Fibroblast of lung (primary cell): ENCODE data around the gene EFCAB6. TPM values are rescaled to one million over a fixed set of nuclear protein-coding genes. Genes with fewer than 3 reads are reported as not detected.

ENCODE experiments used
- DNase-seq, 2 donors: peaks; one replicate each; pipeline versions ENCODE4 v3.0.0 to v3.0.0-alpha.2; 2010; ENCODE audit warnings: low read depth in 2 of 2
- H2AFZ ChIP-seq: 2 replicates; pipeline ENCODE4 v1.5.1; 2012; ENCODE audit warnings: low read length, control low read depth, inconsistent platforms
- H3K27ac ChIP-seq: 2 replicates; pipeline ENCODE4 v1.5.1; 2011; ENCODE audit warnings: low read length, control low read depth; ENCODE audit not compliant: insufficient read depth
- H3K27me3 ChIP-seq: 2 replicates; pipeline ENCODE4 v1.5.1; 2011; ENCODE audit warnings: mild to moderate bottlenecking, low read length; ENCODE audit not compliant: control insufficient read depth, insufficient read depth
- H3K36me3 ChIP-seq: 2 replicates; pipeline ENCODE4 v1.5.1; 2011; ENCODE audit warnings: low read length; ENCODE audit not compliant: control insufficient read depth, insufficient read depth
- H3K4me1 ChIP-seq: 2 replicates; pipeline ENCODE4 v1.5.1; 2011; ENCODE audit warnings: low read length; ENCODE audit not compliant: control insufficient read depth, insufficient read depth; ENCODE audit errors: extremely low read depth
- H3K4me2 ChIP-seq: 2 replicates; pipeline ENCODE4 v1.5.1; 2011; ENCODE audit warnings: low read length, control low read depth; ENCODE audit not compliant: insufficient read depth; ENCODE audit errors: extremely low read depth
- H3K4me3 ChIP-seq, 4 experiments: fragments of 200-600 bp in 1 of 4; sonication (generic) in 1 of 4; replicated peaks in 1 of 4; 2 replicates each; pipeline ENCODE4 v1.5.1; 2011 to 2016; ENCODE audit warnings: low read length in 4 of 4, low read depth in 3 of 4, mild to moderate bottlenecking in 3 of 4, control low read depth in 2 of 4, inconsistent platforms in 1 of 4, mixed read lengths in 1 of 4; ENCODE audit not compliant: insufficient read depth in 1 of 4; ENCODE audit errors: control extremely low read depth in 1 of 4
- H3K79me2 ChIP-seq: 2 replicates; pipeline ENCODE4 v1.5.1; 2012; ENCODE audit warnings: mild to moderate bottlenecking, low read length, inconsistent platforms; ENCODE audit not compliant: control insufficient read depth, insufficient read depth
- H3K9ac ChIP-seq: 2 replicates; pipeline ENCODE4 v1.5.1; 2011; ENCODE audit warnings: mild to moderate bottlenecking, low read length, control low read depth; ENCODE audit not compliant: insufficient read depth
- H3K9me3 ChIP-seq: 2 replicates; pipeline ENCODE4 v1.5.1; 2012; ENCODE audit warnings: low read depth, low read length; ENCODE audit not compliant: control insufficient read depth, insufficient read depth
- H4K20me1 ChIP-seq: 2 replicates; pipeline ENCODE4 v1.5.1; 2011; ENCODE audit warnings: low read length; ENCODE audit not compliant: control insufficient read depth, insufficient read depth; ENCODE audit errors: extremely low read depth
- EZH2 ChIP-seq: IDR thresholded peaks from 2 replicates; pipeline ENCODE4 v1.5.1; 2012; ENCODE audit warnings: low read length, control low read depth, mild to moderate bottlenecking; ENCODE audit errors: missing control alignments
- polyA plus RNA-seq, 2 donors: library from polyadenylated mRNA; depleted of rRNA in 1 of 2; stranded (reverse) in 1 of 2; unstranded in 1 of 2; fragments of >200 nt; gene quantifications; 2 replicates each; pipeline ENCODE4 v1.2.1, GENCODE V29; 2011 to 2012; ENCODE audit warnings: missing spikeins in 1 of 2
- total RNA-seq: library from RNA; depleted of rRNA; stranded (reverse); fragments of >200 nt; gene quantifications from 2 replicates; pipeline ENCODE4 v1.2.1, GENCODE V29; 2014
- TF ChIP-seq, protein P1 (sequence below), 2 donors: IDR thresholded peaks in 1 of 2; conservative IDR thresholded peaks in 1 of 2; 1 replicate in 1 of 2; 2 replicates in 1 of 2; pipeline ENCODE4 v1.5.1; 2011 to 2012; ENCODE audit warnings: low read length in 2 of 2, control low read depth in 1 of 2, inconsistent platforms in 1 of 2, low read depth in 1 of 2, mild to moderate bottlenecking in 1 of 2

The EFCAB6 gene
- total and polyA plus RNA-seq, 2 donors (not counting 1 experiment from before 2014, with no cell fraction given), result 1.0 to 1.5 TPM

DNA sequence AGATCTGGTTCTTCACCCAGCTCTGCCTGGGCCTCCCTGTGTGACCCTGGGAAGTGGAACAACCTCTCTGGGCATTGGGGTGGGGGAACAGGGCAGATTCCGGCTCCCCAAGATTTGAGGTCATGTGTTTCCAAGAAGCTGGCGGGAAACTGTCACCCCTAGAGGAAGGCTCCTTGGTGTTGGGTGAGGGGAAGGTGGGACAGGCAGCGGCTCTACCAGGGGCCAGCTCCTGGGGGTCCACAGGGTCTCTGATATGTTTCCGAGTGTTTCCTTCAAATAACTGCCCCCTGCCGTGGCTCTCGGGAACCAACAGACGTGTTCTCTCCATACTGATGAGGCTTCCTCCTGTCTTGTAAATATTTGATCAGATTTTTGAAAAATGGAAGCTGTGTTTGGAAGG lies 321.8 kb downstream of the EFCAB6 start:
- Histone ChIP-seq H3K27ac (no peak overlapping the region), H3K79me2 (no peaks in the 10 kb centered on the region), H2AFZ (no peak overlapping the region), H3K9me3 (no peaks in the 10 kb centered on the region), H4K20me1 (no peaks in the 10 kb centered on the region), H3K36me3 (no peaks in the 10 kb centered on the region), H3K4me2 (no peak overlapping the region), H3K4me1 (no peaks in the 10 kb centered on the region), H3K4me3 (no peak overlapping the region), H3K27me3 (no peaks in the 10 kb centered on the region), H3K9ac (no peak overlapping the region)
- DNase-seq, result no peak
- TF ChIP-seq, protein P1, sequence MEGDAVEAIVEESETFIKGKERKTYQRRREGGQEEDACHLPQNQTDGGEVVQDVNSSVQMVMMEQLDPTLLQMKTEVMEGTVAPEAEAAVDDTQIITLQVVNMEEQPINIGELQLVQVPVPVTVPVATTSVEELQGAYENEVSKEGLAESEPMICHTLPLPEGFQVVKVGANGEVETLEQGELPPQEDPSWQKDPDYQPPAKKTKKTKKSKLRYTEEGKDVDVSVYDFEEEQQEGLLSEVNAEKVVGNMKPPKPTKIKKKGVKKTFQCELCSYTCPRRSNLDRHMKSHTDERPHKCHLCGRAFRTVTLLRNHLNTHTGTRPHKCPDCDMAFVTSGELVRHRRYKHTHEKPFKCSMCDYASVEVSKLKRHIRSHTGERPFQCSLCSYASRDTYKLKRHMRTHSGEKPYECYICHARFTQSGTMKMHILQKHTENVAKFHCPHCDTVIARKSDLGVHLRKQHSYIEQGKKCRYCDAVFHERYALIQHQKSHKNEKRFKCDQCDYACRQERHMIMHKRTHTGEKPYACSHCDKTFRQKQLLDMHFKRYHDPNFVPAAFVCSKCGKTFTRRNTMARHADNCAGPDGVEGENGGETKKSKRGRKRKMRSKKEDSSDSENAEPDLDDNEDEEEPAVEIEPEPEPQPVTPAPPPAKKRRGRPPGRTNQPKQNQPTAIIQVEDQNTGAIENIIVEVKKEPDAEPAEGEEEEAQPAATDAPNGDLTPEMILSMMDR (conservative IDR thresholded peaks at IDR 0.05 in 1 of 2, IDR thresholded peaks at IDR 0.05 in 1 of 2; ENCODE audit: low read depth in 1 of 2, low read length in 2 of 2), result no peak
- TF ChIP-seq EZH2, result no peak

DNA sequence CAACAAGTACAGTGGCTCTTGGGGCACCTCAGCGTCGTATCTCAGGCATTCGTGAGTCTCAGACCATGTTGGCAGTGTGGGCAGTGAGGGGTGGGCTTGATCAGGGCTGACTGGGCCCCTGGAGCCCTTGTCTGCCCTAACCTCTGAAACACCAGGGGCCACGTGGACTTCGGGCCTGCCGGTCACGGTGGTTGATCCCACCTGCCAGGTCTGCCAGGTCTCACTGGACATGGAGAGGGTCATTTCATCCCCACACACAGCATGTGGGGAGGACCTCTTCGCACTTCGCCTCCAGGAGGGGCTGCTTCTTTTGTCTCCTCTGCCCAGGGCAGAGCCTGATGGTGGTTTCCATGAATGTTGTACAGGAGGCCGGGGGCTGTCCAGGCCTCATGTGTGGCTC lies 323.2 kb downstream of the EFCAB6 start:
- no peak overlapping the region for H3K27ac ChIP-seq
- H3K4me1 ChIP-seq, result no peaks in the 10 kb centered on the region
- H3K4me2 ChIP-seq, result no peak overlapping the region
- no peak for DNase-seq
- no peaks in the 10 kb centered on the region for H3K79me2 ChIP-seq
- no peak overlapping the region for H2AFZ ChIP-seq
- H3K36me3 ChIP-seq, result no peaks in the 10 kb centered on the region
- H4K20me1 ChIP-seq, result no peaks in the 10 kb centered on the region
- no peak overlapping the region for H3K4me3 ChIP-seq
- H3K9me3 ChIP-seq, result no peaks in the 10 kb centered on the region
- no peaks in the 10 kb centered on the region for H3K27me3 ChIP-seq
- no peak for TF ChIP-seq EZH2
- TF ChIP-seq, protein P1 (conservative IDR thresholded peaks at IDR 0.05 in 1 of 2, IDR thresholded peaks at IDR 0.05 in 1 of 2; ENCODE audit: low read depth in 1 of 2, low read length in 2 of 2), result no peak
- no peak overlapping the region for H3K9ac ChIP-seq

DNA sequence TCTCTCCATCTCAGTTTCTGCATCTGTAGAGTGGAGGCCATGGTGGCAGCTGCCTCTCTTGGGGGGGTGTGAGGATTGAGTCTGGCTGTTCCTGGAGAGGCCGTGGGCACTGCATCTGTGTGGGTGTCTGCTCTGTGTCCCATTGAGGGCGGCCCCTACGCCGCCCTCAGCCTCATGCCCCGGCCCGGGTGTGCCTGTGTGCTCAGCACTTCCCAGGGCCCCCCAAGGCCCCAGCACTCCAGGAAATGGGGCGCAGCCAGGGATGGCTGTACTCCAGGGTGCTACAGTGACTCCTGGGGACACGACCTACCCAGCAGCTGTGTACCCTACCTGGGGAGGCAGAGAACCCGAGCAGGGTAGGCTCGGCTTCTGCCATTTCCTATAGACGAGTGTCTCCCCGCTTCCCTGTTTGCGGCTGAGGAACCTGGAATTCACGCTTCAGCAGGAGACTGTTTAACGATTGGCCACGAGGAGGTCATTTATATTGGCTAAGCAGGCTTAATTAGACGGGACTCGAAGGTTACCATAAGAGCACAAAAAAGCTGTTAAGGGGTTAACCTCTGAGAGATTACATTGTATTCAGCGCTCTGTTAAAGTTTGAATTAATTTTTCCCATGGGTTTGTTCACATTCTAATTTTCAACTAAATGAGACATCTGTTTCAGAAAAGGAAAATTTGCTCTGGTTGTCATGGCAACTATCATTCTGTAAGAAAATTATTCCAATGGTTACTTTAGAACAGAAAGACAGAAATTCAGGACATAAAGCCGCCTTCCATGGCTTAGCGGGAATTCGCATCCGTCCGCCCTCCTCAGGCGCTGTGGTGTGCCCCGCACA lies 323.9 kb downstream of the EFCAB6 start:
- TF ChIP-seq EZH2, result no peak
- TF ChIP-seq, protein P1 (conservative IDR thresholded peaks at IDR 0.05 in 1 of 2, IDR thresholded peaks at IDR 0.05 in 1 of 2; ENCODE audit: low read depth in 1 of 2, low read length in 2 of 2), result no peak
- Histone ChIP-seq H3K9me3 (no peaks in the 10 kb centered on the region), H3K36me3 (no peaks in the 10 kb centered on the region), H3K4me3 (no peak overlapping the region), H3K27ac (no peak overlapping the region), H3K9ac (no peak overlapping the region), H2AFZ (no peak overlapping the region), H4K20me1 (no peaks in the 10 kb centered on the region), H3K79me2 (no peaks in the 10 kb centered on the region), H3K4me2 (no peak overlapping the region), H3K27me3 (no peaks in the 10 kb centered on the region), H3K4me1 (no peaks in the 10 kb centered on the region)
- DNase-seq, result no peak
